ENCODE results near the gene MCUB.
A peak's percentile ranks its signal among the peaks of the same experiment; 100 is the strongest.

MCUB gene

GRCh38 chr4:109682875-109683274 lies 122.8 kb downstream of the MCUB start:
- no peak for DNase-seq (ENCODE audit: low spot score)

DNA sequence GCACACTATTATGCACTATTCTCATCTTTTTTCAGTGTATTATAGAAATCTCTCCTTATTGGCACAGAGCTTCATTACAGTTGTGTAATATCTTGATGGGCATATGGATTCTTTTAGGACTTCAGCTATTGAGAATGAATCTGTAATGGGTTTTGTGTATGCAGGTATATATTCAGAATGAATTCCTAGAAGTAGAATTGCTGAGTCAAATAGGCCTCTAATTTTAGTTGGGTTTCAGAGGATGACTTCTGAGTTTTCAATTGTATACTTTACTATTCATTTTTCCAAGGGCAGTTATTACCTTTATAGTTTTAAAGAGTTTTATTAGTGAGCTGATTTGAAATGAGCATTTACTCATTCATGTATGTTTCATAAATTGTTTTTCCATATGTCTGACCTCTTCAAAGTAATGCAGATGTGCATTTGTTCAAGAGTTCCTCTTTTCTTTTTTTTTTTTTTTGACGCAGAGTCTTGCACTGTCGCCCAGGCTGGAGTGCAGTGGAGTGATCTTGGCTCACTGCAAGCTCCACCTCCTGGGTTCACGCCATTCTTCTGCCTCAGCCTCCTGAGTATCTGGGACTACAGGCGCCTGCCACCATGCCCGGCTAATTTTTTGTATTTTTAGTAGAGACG lies 123.7 kb downstream of the MCUB start:
- no peak for DNase-seq (ENCODE audit: low spot score)

DNA sequence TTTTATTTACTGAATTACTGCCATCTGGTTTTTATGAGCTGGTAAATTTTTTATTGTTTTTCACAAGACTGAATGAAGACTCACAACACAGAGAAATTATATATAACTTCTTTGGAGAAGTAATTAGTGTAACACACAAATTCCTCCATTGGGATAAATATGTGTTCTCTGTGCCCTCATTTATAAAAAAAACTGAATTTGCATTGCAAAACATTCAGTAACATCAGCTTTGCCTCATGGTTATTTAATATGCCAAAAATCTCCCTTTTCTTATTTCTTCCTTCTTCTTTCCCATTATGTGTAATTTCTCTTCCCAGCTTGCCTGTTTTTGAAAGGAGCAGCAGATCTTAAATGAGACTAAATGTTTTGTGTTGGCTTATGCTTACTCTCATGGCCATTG lies 124.7 kb downstream of the MCUB start:
- DNase-seq (ENCODE audit: low spot score), result no peak

DNA sequence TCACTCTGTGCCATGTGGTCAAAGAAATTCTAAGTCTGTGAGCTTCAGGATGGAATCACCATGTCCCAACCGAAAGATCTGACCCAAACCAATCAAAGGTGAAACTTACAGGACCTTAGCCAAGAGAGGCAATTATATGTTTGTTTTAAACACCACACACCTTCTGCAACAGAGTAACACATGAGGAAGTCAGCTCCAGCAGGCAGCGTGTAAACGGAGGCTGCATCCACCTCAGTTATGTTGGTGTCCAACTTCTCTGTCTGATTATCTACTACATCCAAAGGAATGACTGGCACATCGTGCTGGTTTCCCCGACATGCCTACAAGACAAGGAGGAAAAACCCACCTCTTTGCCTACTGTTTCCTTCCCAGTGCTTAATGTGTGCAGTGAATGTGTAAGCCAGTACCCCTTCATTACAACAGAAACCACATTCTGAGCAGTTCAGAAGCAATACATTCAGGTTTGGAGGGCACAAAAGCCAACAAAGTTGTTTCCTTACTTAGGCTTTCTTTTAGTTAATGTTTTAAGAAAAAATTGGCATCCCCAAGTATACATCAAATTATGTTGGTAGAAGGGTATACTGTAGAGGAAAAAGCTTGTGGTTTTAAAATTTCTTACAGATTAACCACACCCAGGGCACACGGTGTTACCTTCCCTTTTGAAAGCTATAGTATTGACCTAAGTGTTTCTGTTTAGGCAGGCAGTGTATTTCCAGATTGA lies 130.8 kb downstream of the MCUB start:
- DNase-seq (ENCODE audit: low spot score), result no peak

DNA sequence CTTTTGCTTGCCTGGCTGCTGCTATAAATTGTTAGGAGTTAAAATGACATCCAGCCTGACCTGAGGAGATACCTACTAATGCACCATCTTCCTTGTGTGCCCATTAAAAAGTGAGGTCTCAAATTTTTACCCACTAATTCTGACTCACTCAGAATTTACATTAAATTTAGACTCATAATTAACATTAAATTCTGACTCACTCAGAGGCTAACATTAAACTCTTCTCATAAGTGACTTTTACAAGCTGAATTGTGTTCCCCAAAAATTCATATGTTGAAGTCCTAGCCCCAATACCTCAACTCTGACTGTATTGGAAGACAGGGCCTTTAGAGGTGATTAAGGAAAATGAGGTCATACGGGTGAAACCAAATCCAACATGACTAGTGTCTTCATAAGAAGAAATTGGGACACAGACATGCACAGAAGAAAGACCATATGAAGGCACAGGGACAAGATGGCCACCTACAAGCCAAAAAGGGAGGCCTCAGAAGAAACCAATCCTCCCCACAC lies 131.4 kb downstream of the MCUB start:
- no peak for DNase-seq (ENCODE audit: low spot score)

GRCh38 chr4:109698656-109699055 lies 138.6 kb downstream of the MCUB start:
- no peak for DNase-seq (ENCODE audit: low spot score)

- no peak for DNase-seq (ENCODE audit: low spot score)
Observed at GRCh38 chr4:109699553-109700225, 139.6 kb downstream of the MCUB start.

DNA sequence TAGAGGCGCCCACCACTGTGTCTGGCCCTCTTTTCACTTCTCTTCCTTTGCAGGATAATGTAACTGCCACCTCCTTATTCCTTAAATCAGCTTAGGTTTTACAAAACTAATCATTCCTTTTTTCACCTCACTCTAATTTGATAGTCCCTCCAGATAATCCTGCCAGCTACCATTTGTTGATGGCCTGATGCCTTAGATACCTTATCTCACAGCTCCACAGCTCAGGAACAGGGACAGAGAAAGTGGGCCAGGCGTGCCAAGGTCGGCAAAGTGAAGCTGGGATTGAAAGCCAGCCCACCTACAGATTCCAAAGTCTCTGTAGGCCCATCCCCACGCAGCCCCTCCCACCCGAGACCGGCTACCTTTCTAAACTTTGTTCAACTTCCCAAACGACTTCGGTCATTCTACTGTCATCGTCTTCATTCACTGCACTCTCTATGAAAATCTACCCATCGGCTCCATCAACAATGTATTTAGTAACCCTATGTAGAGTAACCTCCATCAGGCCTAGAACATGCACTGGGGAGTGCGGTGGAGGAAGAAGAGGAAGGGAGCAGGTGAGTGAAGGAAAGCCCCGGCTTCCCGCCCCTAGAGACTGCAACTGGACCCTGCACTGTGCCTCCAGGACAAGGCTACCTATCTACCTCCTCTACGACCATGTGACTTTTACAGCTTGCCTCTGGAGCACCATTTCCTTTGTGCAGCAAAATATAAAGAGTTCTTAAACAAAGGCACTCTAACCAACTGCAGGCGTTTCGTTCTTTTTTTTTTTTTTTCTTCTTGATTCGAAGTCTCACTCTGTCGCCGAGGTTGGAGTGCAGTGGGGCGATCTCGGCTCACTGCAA lies 141.7 kb downstream of the MCUB start:
- peak; percentile 15 for DNase-seq (ENCODE audit: low spot score)

DNA sequence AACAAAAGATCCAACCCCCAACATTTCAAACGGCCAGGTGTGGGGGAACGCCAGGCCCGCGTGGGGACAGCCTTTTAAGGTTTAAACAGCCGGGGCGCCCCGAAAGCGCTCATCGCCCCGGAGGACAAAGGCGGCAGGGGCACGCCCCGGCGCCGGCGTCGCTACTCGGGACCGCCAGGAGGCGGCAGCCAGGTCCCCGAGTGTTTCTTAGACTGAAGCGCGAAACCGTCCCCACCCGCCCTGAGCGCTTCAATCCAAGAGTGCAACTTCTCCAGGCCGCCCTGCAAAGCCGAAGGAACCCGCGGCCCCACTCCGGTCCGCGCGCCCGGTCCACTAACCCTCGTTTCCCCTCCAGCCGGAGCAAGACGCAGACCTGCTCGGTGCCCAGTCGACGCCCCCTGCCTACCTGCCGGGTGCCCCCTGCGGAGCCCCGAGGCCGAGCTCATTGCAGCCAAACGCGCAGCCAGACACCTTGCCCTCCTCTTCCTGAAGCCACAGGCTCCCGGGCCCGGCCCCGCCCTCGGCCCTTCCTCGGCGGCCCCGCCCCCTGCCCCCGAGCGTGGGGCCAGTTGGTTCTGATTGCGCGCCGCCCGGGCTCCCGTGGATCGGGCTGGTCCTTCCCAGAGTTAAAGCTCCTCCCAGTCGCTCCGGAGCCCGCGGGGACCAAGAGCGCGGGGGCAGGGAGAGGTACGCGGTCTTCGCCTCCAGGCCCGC lies 143.1 kb downstream of the MCUB start, which contains the start of gene CASP6:
Gene CASP6, minus strand, starts transcription at position 496 of the 714 bp plus-strand sequence. Its CDS starts 50 bp downstream, at position 446.
- DNase-seq (ENCODE audit: low spot score), result peak; percentile 81

- no peak for DNase-seq (ENCODE audit: low spot score)
Observed at GRCh38 chr4:109703664-109704361, 143.8 kb downstream of the MCUB start.

DNA sequence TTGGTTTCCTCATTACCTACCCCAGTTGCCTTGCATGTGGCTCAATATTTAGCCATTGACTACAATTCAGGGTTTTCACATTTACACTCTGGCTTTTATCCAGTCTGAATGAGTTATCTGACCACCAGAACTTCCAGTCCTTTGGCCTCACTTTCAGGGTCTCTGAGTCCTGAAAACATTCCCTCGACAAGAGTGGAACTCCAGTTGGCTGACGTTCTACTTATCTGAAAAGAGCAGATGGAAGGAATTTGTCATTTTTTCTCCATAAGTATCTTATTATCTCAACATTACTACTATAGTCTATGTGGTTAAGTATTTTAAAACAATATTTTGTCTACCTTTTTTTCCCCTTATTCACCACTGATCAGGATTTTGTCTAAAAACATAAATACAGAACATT lies 148.4 kb downstream of the MCUB start:
- DNase-seq (ENCODE audit: low spot score), result no peak

- DNase-seq (ENCODE audit: low spot score), result no peak
Observed at GRCh38 chr4:109708990-109709389, 148.9 kb downstream of the MCUB start.

DNA sequence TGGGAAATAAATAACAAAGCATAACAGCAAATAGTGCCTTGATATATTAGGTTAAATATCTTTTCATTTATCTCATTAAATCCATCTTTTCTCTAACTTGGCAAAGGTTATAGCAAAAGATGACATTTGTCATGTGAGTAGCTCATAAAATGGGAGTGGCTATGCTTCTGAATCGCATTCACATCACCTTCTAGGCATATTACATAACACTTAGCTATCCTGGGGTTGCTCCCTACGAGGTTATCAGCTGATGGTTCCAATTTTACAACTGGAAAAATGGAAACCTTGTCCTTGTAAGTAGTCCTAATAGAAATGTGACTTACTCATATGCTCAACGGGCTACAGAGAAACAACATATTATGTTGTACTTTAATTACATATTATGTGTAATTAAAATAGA lies 153.5 kb downstream of the MCUB start:
- no peak for DNase-seq (ENCODE audit: low spot score)

- DNase-seq (ENCODE audit: low spot score), result no peak
Observed at GRCh38 chr4:109718759-109719158, 158.7 kb downstream of the MCUB start.

- DNase-seq (ENCODE audit: low spot score), result no peak
Observed at GRCh38 chr4:109719604-109720003, 159.6 kb downstream of the MCUB start.

DNA sequence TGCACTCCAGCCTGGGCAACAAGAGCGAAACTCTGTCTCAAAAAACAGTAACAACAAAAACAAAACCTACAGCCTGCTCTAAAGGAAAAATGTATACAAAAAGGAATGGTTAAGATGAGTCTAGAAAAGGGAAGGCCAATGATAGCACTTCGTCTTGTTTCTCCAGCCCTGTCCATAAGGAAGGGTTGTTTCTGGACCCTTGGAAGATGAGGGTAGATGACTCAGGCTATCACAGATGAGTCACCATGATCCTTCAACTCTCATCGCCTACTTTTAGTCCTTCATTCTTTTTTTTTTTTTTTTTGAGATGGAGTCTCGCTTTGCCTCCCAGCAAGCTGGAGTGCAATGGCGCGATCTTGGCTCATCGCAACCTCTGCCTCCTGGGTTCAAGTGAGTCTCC lies 161.0 kb downstream of the MCUB start:
- no peak for DNase-seq (ENCODE audit: low spot score)

DNA sequence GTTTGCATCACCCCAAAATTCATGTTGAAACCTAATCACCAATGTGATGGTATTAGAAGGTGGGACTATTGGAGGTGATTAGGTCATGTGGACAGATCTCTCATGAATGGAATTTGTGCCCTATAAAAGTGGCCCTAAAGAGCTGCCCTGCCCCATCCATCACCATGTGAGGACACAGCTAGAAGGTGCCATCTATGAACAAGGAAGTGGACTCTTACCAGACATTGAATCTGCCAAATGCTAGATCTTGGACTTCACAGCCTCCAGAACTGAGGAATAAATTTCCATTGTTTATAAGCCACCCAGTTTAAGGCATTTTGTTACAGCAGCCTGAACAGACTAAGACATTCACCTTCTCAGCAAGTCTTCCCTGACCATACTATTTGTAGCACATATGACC lies 162.3 kb downstream of the MCUB start:
- DNase-seq (ENCODE audit: low spot score), result no peak

GRCh38 chr4:109723110-109723509 lies 163.1 kb downstream of the MCUB start:
- DNase-seq (ENCODE audit: low spot score), result no peak

DNA sequence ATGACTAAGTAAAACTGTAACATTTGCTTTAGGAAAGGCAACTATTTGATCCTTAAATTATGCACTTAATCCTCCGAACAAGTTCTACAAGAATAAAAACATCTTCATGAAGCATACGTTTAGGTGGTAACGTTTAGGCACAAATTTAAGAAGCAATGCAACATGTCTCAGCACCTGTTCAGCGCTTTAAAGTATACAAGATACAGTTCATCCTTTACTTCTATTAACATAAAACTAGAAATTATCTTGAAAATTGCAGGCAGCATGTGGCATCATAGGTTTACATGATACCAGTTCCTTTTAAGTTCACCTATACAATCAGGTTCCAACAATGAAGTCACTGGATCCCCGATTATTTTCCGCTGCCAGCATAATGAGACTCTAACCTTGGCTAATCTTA lies 168.3 kb downstream of the MCUB start:
- no peak for DNase-seq (ENCODE audit: low spot score)

- peak; percentile 22 for DNase-seq (ENCODE audit: low spot score)
Observed at GRCh38 chr4:109729117-109729717, 169.2 kb downstream of the MCUB start.

Data from LoVo (cell line).